Lung (tissue), 12 donors: ENCODE data around the gene PRSS48. TPM values are rescaled to one million over a fixed set of nuclear protein-coding genes. Genes with fewer than 3 reads are reported as not detected.
"Not testable (repeated sequence)": the region's sequence is repeated elsewhere in the genome, so short reads cannot be mapped to it uniquely, and the experiment has no call there.

Experiments
- ATAC-seq: fragments of 200-7000 bp; cut with Tn5 transposase; one replicate; pipeline ENCODE4 v1.9.1; 2020; ENCODE audit warnings: moderate number of reproducible peaks; ENCODE audit not compliant: insufficient read depth, low FRiP score
- DNase-seq, 3 donors: peaks; one replicate each; pipeline ENCODE4 v3.0.0-alpha.2; 2013 to 2017
- H3K27ac ChIP-seq, 2 donors: one replicate each; pipeline ENCODE4 v1.5.1; 2013; ENCODE audit warnings: mild to moderate bottlenecking in 2 of 2, moderate library complexity in 2 of 2, control low read depth in 1 of 2, inconsistent platforms in 1 of 2, low read depth in 1 of 2, low read length in 1 of 2
- H3K27me3 ChIP-seq, 3 donors: one replicate each; pipeline ENCODE4 v1.5.1; 2013; ENCODE audit warnings: low read length in 2 of 3; ENCODE audit not compliant: control insufficient read depth in 3 of 3, insufficient read depth in 3 of 3
- H3K36me3 ChIP-seq, 4 donors: one replicate each; pipeline ENCODE4 v1.5.1; 2013; ENCODE audit warnings: low read length in 4 of 4, mild to moderate bottlenecking in 1 of 4, moderate library complexity in 1 of 4; ENCODE audit not compliant: control insufficient read depth in 4 of 4, insufficient read depth in 4 of 4
- H3K4me1 ChIP-seq, 5 donors: one replicate each; pipeline ENCODE4 v1.5.1; 2013; ENCODE audit warnings: low read length in 5 of 5, mild to moderate bottlenecking in 2 of 5, moderate library complexity in 1 of 5; ENCODE audit not compliant: control insufficient read depth in 5 of 5, insufficient read depth in 5 of 5
- H3K4me3 ChIP-seq: one replicate; pipeline ENCODE4 v1.5.1; 2013; ENCODE audit warnings: mild to moderate bottlenecking, control low read depth, moderate library complexity
- H3K9ac ChIP-seq, 2 donors: one replicate each; pipeline ENCODE4 v1.5.1; 2013; ENCODE audit warnings: low read length in 2 of 2, control low read depth in 1 of 2; ENCODE audit not compliant: insufficient read depth in 1 of 2
- H3K9me3 ChIP-seq, 4 donors: one replicate each; pipeline ENCODE4 v1.5.1; 2013; ENCODE audit warnings: low read length in 3 of 4, mild to moderate bottlenecking in 1 of 4, moderate library complexity in 1 of 4; ENCODE audit not compliant: control insufficient read depth in 4 of 4, insufficient read depth in 3 of 4
- WGBS, 2 donors: extraction: QIAGEN DNeasy Blood & Tissue Kit; methylation state at CpG; one replicate each; pipeline ENCODE4 v1.1.7; 2013; 5-methylcytosine and 5-hydroxymethylcytosine counted together
- polyA plus RNA-seq, 2 donors: library from polyadenylated mRNA; stranded (reverse); fragments of 200-250 nt; gene quantifications; one replicate each; pipeline ENCODE4 v1.2.1, GENCODE V29; 2013
- total RNA-seq, 2 donors: library from RNA; depleted of rRNA in 1 of 2; stranded (reverse); fragments of >200 nt in 1 of 2; gene quantifications; one replicate each; pipeline ENCODE4 v1.2.1, GENCODE V29; 2014 to 2021
- TF ChIP-seq, protein P1 (sequence below): IDR thresholded peaks from 2 replicates; pipeline ENCODE4 v1.5.1; 2012; ENCODE audit warnings: mild to moderate bottlenecking; ENCODE audit errors: control extremely low read depth, extremely low read depth
- donor health status: control.
- donor health status: control.
- donor health status: Bipolar disorder and iron deficiency.
- donor health status: healthy.
- donor health status: DM: yes; HTN: yes; CAD: no.

PRSS48 gene
- total and polyA plus RNA-seq, 4 donors = not detected

DNA sequence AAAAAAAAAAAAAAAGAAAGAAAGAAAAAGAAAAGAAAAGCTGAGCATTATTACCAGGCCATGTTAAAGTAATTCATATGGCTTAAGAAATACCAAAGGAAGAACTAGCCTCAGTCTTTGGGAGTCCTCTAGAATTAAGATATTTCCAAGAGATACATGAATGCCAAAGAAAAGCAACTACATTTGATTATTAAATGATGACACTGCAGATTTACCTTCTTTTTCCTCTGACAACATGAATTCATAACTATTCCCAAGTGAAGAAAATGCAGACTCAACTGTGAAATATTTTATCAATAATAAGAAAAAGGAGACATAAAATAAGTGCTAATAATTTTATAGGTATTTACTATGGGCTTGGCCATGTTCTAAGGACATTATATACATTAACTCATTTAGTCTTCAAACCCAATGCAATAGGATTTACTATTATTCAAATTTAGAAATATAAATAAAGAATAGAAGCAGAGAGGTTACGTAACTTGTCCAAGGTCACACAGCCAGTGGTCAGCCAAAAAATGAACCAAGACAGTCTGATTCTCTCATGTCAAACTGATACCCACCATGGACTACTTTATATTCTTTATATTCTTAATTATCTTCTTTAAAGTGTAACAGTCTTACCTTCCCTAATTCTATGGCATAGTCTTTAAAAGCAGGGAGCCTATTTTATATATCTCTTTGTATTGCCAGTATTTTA, 41.5 kb downstream of the PRSS48 start:
- ATAC-seq (no peak), DNase-seq (no peak)
- no peaks in the 10 kb centered on the region for H3K36me3 ChIP-seq
- WGBS, 2 donors = 95 to 97% methylated on average over 1 of the region's 1 CpG
- H3K27me3 ChIP-seq = no peaks in the 10 kb centered on the region
- TF ChIP-seq, protein P1, sequence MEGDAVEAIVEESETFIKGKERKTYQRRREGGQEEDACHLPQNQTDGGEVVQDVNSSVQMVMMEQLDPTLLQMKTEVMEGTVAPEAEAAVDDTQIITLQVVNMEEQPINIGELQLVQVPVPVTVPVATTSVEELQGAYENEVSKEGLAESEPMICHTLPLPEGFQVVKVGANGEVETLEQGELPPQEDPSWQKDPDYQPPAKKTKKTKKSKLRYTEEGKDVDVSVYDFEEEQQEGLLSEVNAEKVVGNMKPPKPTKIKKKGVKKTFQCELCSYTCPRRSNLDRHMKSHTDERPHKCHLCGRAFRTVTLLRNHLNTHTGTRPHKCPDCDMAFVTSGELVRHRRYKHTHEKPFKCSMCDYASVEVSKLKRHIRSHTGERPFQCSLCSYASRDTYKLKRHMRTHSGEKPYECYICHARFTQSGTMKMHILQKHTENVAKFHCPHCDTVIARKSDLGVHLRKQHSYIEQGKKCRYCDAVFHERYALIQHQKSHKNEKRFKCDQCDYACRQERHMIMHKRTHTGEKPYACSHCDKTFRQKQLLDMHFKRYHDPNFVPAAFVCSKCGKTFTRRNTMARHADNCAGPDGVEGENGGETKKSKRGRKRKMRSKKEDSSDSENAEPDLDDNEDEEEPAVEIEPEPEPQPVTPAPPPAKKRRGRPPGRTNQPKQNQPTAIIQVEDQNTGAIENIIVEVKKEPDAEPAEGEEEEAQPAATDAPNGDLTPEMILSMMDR = no peak
- H3K9me3 ChIP-seq = no peaks in the 10 kb centered on the region
- no peak overlapping the region for H3K4me3 ChIP-seq
- no peak overlapping the region for H3K27ac ChIP-seq
- peaks cover 0 to 39% (median 2%) of the 10 kb centered on the region in 5 donors for H3K4me1 ChIP-seq
- no peak overlapping the region for H3K9ac ChIP-seq

DNA sequence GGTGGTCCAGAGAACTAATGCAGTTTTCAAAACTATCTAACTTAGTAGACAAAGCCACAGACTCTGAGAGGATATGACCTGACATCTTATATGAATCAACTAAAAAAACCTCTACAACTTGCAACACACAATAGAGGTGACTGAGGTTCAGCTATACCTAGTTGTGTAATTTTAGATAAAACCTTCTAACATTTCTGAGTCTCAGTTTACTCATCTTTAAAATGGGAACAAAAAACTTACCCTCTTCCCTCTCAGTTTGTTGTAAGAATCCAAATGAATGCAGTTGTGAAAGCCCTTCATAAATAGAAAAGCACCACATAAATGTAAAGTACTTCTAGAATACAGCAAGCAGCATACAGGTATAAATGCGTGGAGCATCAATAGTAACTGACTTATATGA, 42.5 kb downstream of the PRSS48 start:
- Histone ChIP-seq H3K9me3 (no peaks in the 10 kb centered on the region), H3K4me1 (peaks cover 0 to 29% (median 4%) of the 10 kb centered on the region in 5 donors), H3K36me3 (no peaks in the 10 kb centered on the region), H3K4me3 (no peak overlapping the region), H3K27me3 (no peaks in the 10 kb centered on the region), H3K9ac (no peak overlapping the region), H3K27ac (no peak overlapping the region)
- TF ChIP-seq, protein P1 = no peak
- ATAC-seq (no peak), DNase-seq (no peak)
- 94 to 95% methylated on average over 1 of the region's 1 CpG for WGBS, 2 donors

DNA sequence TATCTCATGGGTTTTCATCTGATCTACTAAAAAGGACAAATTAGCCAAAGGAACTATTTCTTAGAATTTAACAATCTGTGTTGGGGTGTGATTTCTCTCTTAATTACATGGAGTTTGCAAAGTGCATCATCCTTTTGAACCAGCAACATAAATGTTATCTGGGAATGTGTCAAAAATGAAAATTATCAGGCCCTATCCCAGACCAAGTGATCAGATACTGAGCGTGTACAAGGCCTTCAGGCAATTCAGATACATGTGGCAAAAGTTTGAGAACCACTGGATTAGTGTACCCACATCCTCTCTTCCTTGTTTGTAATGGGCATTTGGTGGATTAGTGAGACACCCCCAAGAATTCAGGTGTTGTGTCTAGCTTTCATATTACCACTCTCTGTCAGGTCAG, 44.6 kb downstream of the PRSS48 start:
- ATAC-seq = no peak
- H3K36me3 ChIP-seq = no peaks in the 10 kb centered on the region
- peak overlapping the region in 1 of 2 donors; percentile 72 for H3K27ac ChIP-seq
- no peak for DNase-seq
- H3K9me3 ChIP-seq = no peaks in the 10 kb centered on the region
- 79 to 83% methylated on average over 1 of the region's 1 CpG for WGBS, 2 donors
- TF ChIP-seq, protein P1 = no peak
- no peaks in the 10 kb centered on the region for H3K27me3 ChIP-seq
- no peak overlapping the region for H3K4me3 ChIP-seq
- H3K9ac ChIP-seq = no peak overlapping the region
- peaks cover 0 to 27% (median 4%) of the 10 kb centered on the region in 5 donors for H3K4me1 ChIP-seq

DNA sequence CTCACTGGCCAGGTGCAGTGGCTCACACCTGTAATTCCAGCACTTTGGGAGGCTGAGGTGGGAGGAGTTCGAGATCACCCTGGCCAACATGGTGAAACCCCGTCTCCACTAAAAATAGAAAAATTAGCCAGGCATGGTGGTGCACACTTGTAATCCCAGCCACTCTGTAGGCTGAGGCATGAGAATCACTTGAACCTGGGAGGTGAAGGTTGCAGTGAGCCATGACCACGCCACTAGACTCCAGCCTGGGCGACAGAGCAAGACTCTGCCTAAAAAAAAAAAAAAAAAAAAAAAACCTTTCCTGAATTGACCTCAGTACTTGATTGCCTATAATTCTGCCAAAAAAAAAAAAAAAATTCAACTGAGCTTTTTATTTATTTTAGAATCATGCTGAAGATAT, 45.2 kb downstream of the PRSS48 start:
- Histone ChIP-seq H3K4me1 (peaks cover 0 to 27% (median 4%) of the 10 kb centered on the region in 5 donors), H3K27ac (peak overlapping the region in 1 of 2 donors; percentile 5)
- not testable (repeated sequence) for H3K9me3 ChIP-seq, DNase-seq, H3K27me3 ChIP-seq, H3K9ac ChIP-seq, H3K4me3 ChIP-seq, ATAC-seq, H3K36me3 ChIP-seq
- WGBS, 2 donors = 85 to 87% methylated on average over 4 of the region's 4 CpGs
